IMR-90 (cell line): ENCODE measurements around the gene CD209. TPM values are rescaled to one million over a fixed set of nuclear protein-coding genes. Genes with fewer than 3 reads are reported as not detected.

Experiments used
- ATAC-seq: fragments of 200-7000 bp; cut with Tn5 transposase; 2 replicates; pipeline ENCODE4 v1.9.1; 2020; ENCODE audit warnings: low read depth, mild to moderate bottlenecking, moderate library complexity
- BruUV-seq: library from RNA; stranded (reverse); fragments of 400-500 nt; replicated peaks from 2 replicates; lab custom pipeline; 2021; lab: Mats Ljungman, UMichigan
- CTCF ChIA-PET: fragments of 300-600 bp; formaldehyde crosslinking; extraction: SDS; loops from one replicate; lab custom pipeline; 2021; ENCODE audit warnings: antibody characterized with exemption; lab: Yijun Ruan, JAX
- POLR2A ChIA-PET: fragments of 300-600 bp; sonication (Branson Sonifier 250); formaldehyde crosslinking; loops from one replicate; lab custom pipeline; 2022; ENCODE audit warnings: antibody characterized with exemption; ENCODE audit not compliant: unreplicated experiment; lab: Charles Lee
- DNase-seq: peaks from one replicate; pipeline ENCODE4 v3.0.0; 2013
- H2AFZ ChIP-seq: replicated peaks from 2 replicates; pipeline ENCODE3; 2013; ENCODE audit warnings: low read length, mild to moderate bottlenecking; ENCODE audit not compliant: poor library complexity
- H2AK5ac ChIP-seq: 2 replicates; pipeline ENCODE4 v1.6.1; 2013; ENCODE audit warnings: low read depth, low read length, inconsistent platforms
- H2AK9ac ChIP-seq: replicated peaks from 2 replicates; pipeline ENCODE3; 2013; ENCODE audit warnings: mild to moderate bottlenecking, low read depth, low read length, moderate library complexity; ENCODE audit not compliant: poor library complexity
- H2BK120ac ChIP-seq: 2 replicates; pipeline ENCODE4 v1.6.1; 2013; ENCODE audit warnings: low read depth, low read length, inconsistent platforms
- H2BK15ac ChIP-seq: 3 replicates; pipeline ENCODE4 v1.6.1; 2013; ENCODE audit warnings: low read depth, low read length, inconsistent platforms
- H2BK20ac ChIP-seq: 2 replicates; pipeline ENCODE4 v1.6.1; 2013; ENCODE audit warnings: low read depth, mild to moderate bottlenecking, inconsistent platforms, low read length, moderate library complexity
- H2BK5ac ChIP-seq: 2 replicates; pipeline ENCODE4 v1.6.1; 2013; ENCODE audit warnings: mild to moderate bottlenecking, low read depth, low read length, inconsistent platforms; ENCODE audit not compliant: poor library complexity, severe bottlenecking
- H3K14ac ChIP-seq: replicated peaks from 2 replicates; pipeline ENCODE4 v1.6.1; 2013; ENCODE audit warnings: low read depth, low read length, inconsistent platforms
- H3K18ac ChIP-seq: 2 replicates; pipeline ENCODE4 v1.6.1; 2013; ENCODE audit warnings: low read depth, low read length, control low read depth
- H3K23ac ChIP-seq: 2 replicates; pipeline ENCODE4 v1.6.1; 2013; ENCODE audit warnings: low read depth, low read length, inconsistent platforms
- H3K27ac ChIP-seq: 2 replicates; pipeline ENCODE4 v1.5.1; 2013; ENCODE audit warnings: mild to moderate bottlenecking, control low read depth, low read length; ENCODE audit not compliant: insufficient read depth
- H3K27me3 ChIP-seq: 2 replicates; pipeline ENCODE4 v1.6.1; 2013; ENCODE audit warnings: low read length; ENCODE audit not compliant: control insufficient read depth, insufficient read depth
- H3K36me3 ChIP-seq: 2 replicates; pipeline ENCODE4 v1.6.1; 2013; ENCODE audit warnings: low read length, mixed read lengths; ENCODE audit not compliant: control insufficient read depth, insufficient read depth
- H3K4ac ChIP-seq: 2 replicates; pipeline ENCODE4 v1.6.1; 2013; ENCODE audit warnings: low read depth, low read length, inconsistent platforms
- H3K4me1 ChIP-seq: 2 replicates; pipeline ENCODE4 v1.6.1; 2013; ENCODE audit warnings: low read length, mixed read lengths; ENCODE audit not compliant: control insufficient read depth, insufficient read depth
- H3K4me2 ChIP-seq: 2 replicates; pipeline ENCODE4 v1.6.1; 2013; ENCODE audit warnings: low read depth, mild to moderate bottlenecking, control low read depth, low read length, moderate library complexity
- H3K4me3 ChIP-seq: 2 replicates; pipeline ENCODE4 v1.5.1; 2013; ENCODE audit warnings: low read depth, mild to moderate bottlenecking, control low read depth, low read length, moderate library complexity; ENCODE audit not compliant: insufficient read depth
- H3K56ac ChIP-seq: 2 replicates; pipeline ENCODE4 v1.6.1; 2013; ENCODE audit warnings: low read length, inconsistent platforms; ENCODE audit not compliant: insufficient read depth; ENCODE audit errors: extremely low read depth
- H3K79me1 ChIP-seq, 2 experiments: 2 replicates each; pipeline ENCODE4 v1.6.1; 2013; ENCODE audit warnings: low read length in 2 of 2, inconsistent platforms in 1 of 2, low read depth in 1 of 2
- H3K9ac ChIP-seq: 2 replicates; pipeline ENCODE4 v1.6.1; 2013; ENCODE audit warnings: low read depth, low read length, control low read depth
- H3K9me1 ChIP-seq: 2 replicates; pipeline ENCODE4 v1.6.1; 2013; ENCODE audit warnings: low read length, inconsistent platforms; ENCODE audit not compliant: insufficient read depth
- H3K9me3 ChIP-seq: 2 replicates; pipeline ENCODE4 v1.6.1; 2013; ENCODE audit warnings: low read length; ENCODE audit not compliant: control insufficient read depth, insufficient read depth
- H4K20me1 ChIP-seq: 2 replicates; pipeline ENCODE4 v1.6.1; 2013; ENCODE audit warnings: low read length, inconsistent platforms; ENCODE audit not compliant: insufficient read depth
- H4K5ac ChIP-seq: 2 replicates; pipeline ENCODE4 v1.6.1; 2013; ENCODE audit warnings: mild to moderate bottlenecking, low read depth, low read length, control low read depth
- H4K8ac ChIP-seq, 2 experiments: 2 replicates each; pipeline ENCODE4 v1.6.1; 2013; ENCODE audit warnings: low read depth in 2 of 2, low read length in 2 of 2, control low read depth in 1 of 2, inconsistent platforms in 1 of 2
- H4K91ac ChIP-seq: 2 replicates; pipeline ENCODE4 v1.6.1; 2013; ENCODE audit warnings: low read depth, low read length, inconsistent platforms; ENCODE audit not compliant: insufficient read depth
- BHLHE40 ChIP-seq: fragments of 150-350 bp; IDR thresholded peaks from 2 replicates; pipeline ENCODE4 v1.6.1; 2016; ENCODE audit warnings: mild to moderate bottlenecking, low read depth, low read length
- CEBPB ChIP-seq: IDR thresholded peaks from 2 replicates; pipeline ENCODE4 v1.6.1; 2012; ENCODE audit warnings: low read depth, low read length, improper control_type of control experiment
- MAZ ChIP-seq: IDR thresholded peaks from 2 replicates; pipeline ENCODE4 v1.6.1; 2012; ENCODE audit warnings: low read depth, mild to moderate bottlenecking, low read length, improper control_type of control experiment, moderate library complexity, borderline replicate concordance
- MXI1 ChIP-seq: IDR thresholded peaks from 2 replicates; pipeline ENCODE4 v1.6.1; 2012; ENCODE audit warnings: low read depth, mild to moderate bottlenecking, low read length, moderate library complexity, borderline replicate concordance
- NFE2L2 ChIP-seq: fragments of 150-350 bp; IDR thresholded peaks from 2 replicates; pipeline ENCODE4 v1.6.1; 2016; ENCODE audit warnings: low read depth, mild to moderate bottlenecking, low read length
- POLR2A ChIP-seq: IDR thresholded peaks from 2 replicates; pipeline ENCODE4 v1.6.1; 2012; ENCODE audit warnings: mild to moderate bottlenecking, low read depth, low read length
- RFX5 ChIP-seq: IDR thresholded peaks from 2 replicates; pipeline ENCODE4 v1.8.0; 2012; ENCODE audit warnings: low read depth, mild to moderate bottlenecking, low read length, moderate library complexity
- SMC3 ChIP-seq: fragments of 150-350 bp; IDR thresholded peaks from 2 replicates; pipeline ENCODE4 v1.6.1; 2016; ENCODE audit warnings: low read depth, mild to moderate bottlenecking, antibody characterized with exemption, low read length, moderate library complexity
- USF2 ChIP-seq: fragments of 150-350 bp; IDR thresholded peaks from 2 replicates; pipeline ENCODE4 v1.6.1; 2017; ENCODE audit warnings: mild to moderate bottlenecking, antibody characterized with exemption, low read length, low read depth
- WGBS, 2 experiments: methylation state at CpG; one replicate each; pipeline versions ENCODE4 v1.1.5 to v1.1.7; 2013; ENCODE audit warnings: missing lambda C conversion rate in 2 of 2; ENCODE audit not compliant: insufficient read length in 1 of 2; ENCODE audit errors: extremely low coverage in 2 of 2; 5-methylcytosine and 5-hydroxymethylcytosine counted together
- dilution Hi-C: fragments of 300-500 bp; cut with HindIII; formaldehyde crosslinking; loops from one replicate; pipeline ENCODE4 v1.14.3; 2018; ENCODE audit warnings: low sequenced_read_pairs; ENCODE audit not compliant: unreplicated experiment
- in situ Hi-C: fragments of 300-500 bp; cut with MboI; formaldehyde crosslinking; loops from 3 replicates; pipeline ENCODE4 v1.14.3; 2019; ENCODE audit warnings: low sequenced_read_pairs, inconsistent platforms, mixed read lengths
- intact Hi-C: fragments of 100-400 bp; cut with micrococcal nuclease; formaldehyde crosslinking; loops from 2 replicates; pipeline ENCODE4 v1.10.0; 2022
- polyA plus RNA-seq, 3 experiments: library from polyadenylated mRNA; depleted of rRNA; stranded (reverse); fragments of >200 nt; gene quantifications; 2 replicates each; pipeline ENCODE4 v1.2.3, GENCODE V29; 2012; ENCODE audit warnings: low replicate concordance in 1 of 3
- total RNA-seq: library from RNA; depleted of rRNA; stranded (reverse); fragments of >200 nt; gene quantifications from 2 replicates; pipeline ENCODE4 v1.2.3, GENCODE V29; 2012
- TF ChIP-seq, protein P1 (sequence below): conservative IDR thresholded peaks from 2 replicates; pipeline ENCODE4 v1.5.1; 2012; ENCODE audit warnings: mild to moderate bottlenecking, low read depth, low read length, improper control_type of control experiment

CD209 gene
- total and polyA plus RNA-seq, 2 of the 4 experiments (the other 2 are of a cell fraction), result not detected

GRCh38 chr19:7732045-7732444 lies 15.3 kb downstream of the CD209 start, which contains the start of gene CLEC4G:
Gene CLEC4G (minus strand): TSS chr19:7732110. CDS start chr19:7732102, 8 bp downstream.
- ATAC-seq, result no peak
- WGBS, 2 experiments, result 71% methylated on average over 6 of the region's 9 CpGs; no CpG with 5 or more reads in 1 of the 2 experiments
- intact Hi-C loops, result no loop called here
- Histone ChIP-seq H3K36me3 (no peaks in the 10 kb centered on the region), H4K91ac (no peak within 1 kb of the TSS), H3K18ac (no peak within 1 kb of the TSS), H4K8ac (no peak within 1 kb of the TSS), H3K9me3 (no peaks in the 10 kb centered on the region), H2AFZ (peak within 1 kb of the TSS; percentile 23), H3K9ac (no peak within 1 kb of the TSS), H4K5ac (no peak within 1 kb of the TSS), H2BK15ac (no peak within 1 kb of the TSS), H2AK9ac (no peak within 1 kb of the TSS), H2BK120ac (no peak within 1 kb of the TSS), H3K27ac (no peak within 1 kb of the TSS), H3K56ac (no peak within 1 kb of the TSS), H3K4me1 (no peaks in the 10 kb centered on the region), H3K4ac (no peak within 1 kb of the TSS), H3K14ac (no peak within 1 kb of the TSS), H4K20me1 (no peaks in the 10 kb centered on the region), H2BK20ac (no peak within 1 kb of the TSS), H3K27me3 (peaks cover 48% of the 10 kb centered on the region), H2AK5ac (no peak within 1 kb of the TSS), H3K4me3 (no peak within 1 kb of the TSS), H3K23ac (no peak within 1 kb of the TSS), H3K4me2 (no peak within 1 kb of the TSS), H3K9me1 (no peaks in the 10 kb centered on the region), H3K79me1 (no peaks in the 10 kb centered on the region), H2BK5ac (no peak within 1 kb of the TSS)
- in situ Hi-C loops, result no loop called here
- TF ChIP-seq CEBPB (no peak), POLR2A (no peak), RFX5 (no peak), MAZ (no peak), MXI1 (no peak), SMC3 (no peak), USF2 (no peak), NFE2L2 (no peak), BHLHE40 (no peak)
- TF ChIP-seq, protein P1, sequence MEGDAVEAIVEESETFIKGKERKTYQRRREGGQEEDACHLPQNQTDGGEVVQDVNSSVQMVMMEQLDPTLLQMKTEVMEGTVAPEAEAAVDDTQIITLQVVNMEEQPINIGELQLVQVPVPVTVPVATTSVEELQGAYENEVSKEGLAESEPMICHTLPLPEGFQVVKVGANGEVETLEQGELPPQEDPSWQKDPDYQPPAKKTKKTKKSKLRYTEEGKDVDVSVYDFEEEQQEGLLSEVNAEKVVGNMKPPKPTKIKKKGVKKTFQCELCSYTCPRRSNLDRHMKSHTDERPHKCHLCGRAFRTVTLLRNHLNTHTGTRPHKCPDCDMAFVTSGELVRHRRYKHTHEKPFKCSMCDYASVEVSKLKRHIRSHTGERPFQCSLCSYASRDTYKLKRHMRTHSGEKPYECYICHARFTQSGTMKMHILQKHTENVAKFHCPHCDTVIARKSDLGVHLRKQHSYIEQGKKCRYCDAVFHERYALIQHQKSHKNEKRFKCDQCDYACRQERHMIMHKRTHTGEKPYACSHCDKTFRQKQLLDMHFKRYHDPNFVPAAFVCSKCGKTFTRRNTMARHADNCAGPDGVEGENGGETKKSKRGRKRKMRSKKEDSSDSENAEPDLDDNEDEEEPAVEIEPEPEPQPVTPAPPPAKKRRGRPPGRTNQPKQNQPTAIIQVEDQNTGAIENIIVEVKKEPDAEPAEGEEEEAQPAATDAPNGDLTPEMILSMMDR, result no peak
- ChIA-PET CTCF (no interaction called here), POLR2A (no interaction called here)
- dilution Hi-C loops, result no loop called here
- BruUV-seq, result no TSS peak
- DNase-seq, result no peak
